Fibroblast of skin of left quadriceps (primary cell): Measurements from ENCODE around the gene CPM.

ENCODE experiments used
- DNase-seq, 2 experiments: peaks; one replicate each; pipeline ENCODE4 v3.0.0-alpha.2; 2013; ENCODE audit warnings: low read depth in 2 of 2

CPM gene

GRCh38 chr12:68932961-68933893 is at the start of gene CPM:
TSS of gene CPM (minus strand) at chr12:68933171. CDS start at chr12:68932837, 334 bp downstream.
- no peak for DNase-seq

- DNase-seq: no peak
These were observed 48.5 kb upstream of the CPM start for GRCh38 chr12:68981516-68981915.

GRCh38 chr12:68980476-68981212 is 47.7 kb upstream of the CPM start:
- no peak for DNase-seq

- no peak for DNase-seq
These were observed 45.7 kb upstream of the CPM start for GRCh38 chr12:68978678-68979077.

- no peak for DNase-seq
These were observed 45.1 kb upstream of the CPM start for GRCh38 chr12:68977909-68978610.

GRCh38 chr12:68977335-68977734 is 44.4 kb upstream of the CPM start:
- no peak for DNase-seq

- DNase-seq: no peak
These were observed 43.4 kb upstream of the CPM start for GRCh38 chr12:68976395-68976841.

- DNase-seq: no peak
These were observed 42.8 kb upstream of the CPM start for GRCh38 chr12:68975811-68976210.

- DNase-seq: no peak
These were observed 39.6 kb upstream of the CPM start for GRCh38 chr12:68972595-68972994.

- DNase-seq: peak in 1 of 2 experiments; percentile 19
These were observed 38.4 kb upstream of the CPM start for GRCh38 chr12:68971404-68971803.

- no peak for DNase-seq
These were observed 38.0 kb upstream of the CPM start for GRCh38 chr12:68970951-68971350.

GRCh38 chr12:68970306-68970705 is 37.3 kb upstream of the CPM start:
- no peak for DNase-seq

- no peak for DNase-seq
These were observed 34.1 kb upstream of the CPM start for GRCh38 chr12:68967046-68967445.

GRCh38 chr12:68963856-68964745 is 31.1 kb upstream of the CPM start:
- DNase-seq: no peak

GRCh38 chr12:68962877-68963855 is 30.2 kb upstream of the CPM start:
- no peak for DNase-seq

- DNase-seq: no peak
These were observed 27.0 kb upstream of the CPM start for GRCh38 chr12:68959891-68960464.

- DNase-seq: no peak
These were observed 26.3 kb upstream of the CPM start for GRCh38 chr12:68959143-68959858.

- no peak for DNase-seq
These were observed 25.4 kb upstream of the CPM start for GRCh38 chr12:68958322-68958721.

GRCh38 chr12:68957273-68957672 is 24.3 kb upstream of the CPM start:
- no peak for DNase-seq
